Stimulated activated CD8-positive, alpha-beta memory T cell treated with anti-CD3 and anti-CD28 coated beads, Interleukin-12 subunit alpha, Interleukin-12 subunit beta, amount 100 ng/mL, for 24 hours (primary cell): ENCODE results near the gene PPP1R9A.

ENCODE experiments used
- DNase-seq: peaks from one replicate; pipeline ENCODE4 v3.0.0-alpha.2; 2020; ENCODE audit errors: extremely low read depth

PPP1R9A gene

DNA sequence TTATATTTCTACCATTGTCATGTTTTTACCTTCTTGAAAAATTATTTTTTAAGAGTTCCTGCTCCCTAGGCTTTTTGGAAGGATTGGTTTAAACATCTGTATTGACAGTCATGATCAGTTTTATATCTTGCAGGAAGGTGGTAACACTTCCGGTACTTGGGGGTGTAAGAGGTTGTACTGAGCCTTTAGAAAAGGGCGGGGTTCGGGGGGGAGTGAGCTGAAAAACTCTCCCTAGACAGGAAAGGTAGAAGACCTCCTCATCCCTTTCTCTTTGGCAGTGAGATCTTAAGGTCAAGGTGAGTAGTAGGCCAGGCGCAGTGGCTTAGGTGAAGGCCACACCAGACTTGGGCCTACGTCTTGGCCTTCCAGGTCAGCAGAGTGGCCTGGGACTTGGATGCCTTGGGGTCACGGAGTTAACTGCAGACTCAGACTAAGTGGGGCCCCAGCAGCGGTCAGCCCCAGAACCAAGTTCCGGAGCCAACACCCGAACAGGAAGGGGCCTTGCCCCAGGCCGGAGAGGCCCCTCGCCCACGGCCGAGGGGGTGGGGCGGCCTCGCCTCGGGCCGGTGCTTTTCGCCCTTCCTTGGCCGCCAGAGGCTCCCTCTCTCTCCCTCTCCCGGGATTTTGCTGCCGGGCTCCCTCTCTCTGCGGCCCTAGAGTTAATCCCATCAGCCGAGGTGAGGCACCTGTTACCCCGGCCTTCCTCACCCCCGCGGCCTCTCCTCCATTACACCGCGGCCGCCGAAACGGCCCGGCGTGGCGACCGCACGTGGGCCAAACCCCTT lies at the start of gene PPP1R9A:
Gene PPP1R9A (plus strand): TSS at position 569 of the 785 bp plus-strand sequence. CDS start 2,520 bp downstream, outside the sequence.
- DNase-seq: no peak

DNA sequence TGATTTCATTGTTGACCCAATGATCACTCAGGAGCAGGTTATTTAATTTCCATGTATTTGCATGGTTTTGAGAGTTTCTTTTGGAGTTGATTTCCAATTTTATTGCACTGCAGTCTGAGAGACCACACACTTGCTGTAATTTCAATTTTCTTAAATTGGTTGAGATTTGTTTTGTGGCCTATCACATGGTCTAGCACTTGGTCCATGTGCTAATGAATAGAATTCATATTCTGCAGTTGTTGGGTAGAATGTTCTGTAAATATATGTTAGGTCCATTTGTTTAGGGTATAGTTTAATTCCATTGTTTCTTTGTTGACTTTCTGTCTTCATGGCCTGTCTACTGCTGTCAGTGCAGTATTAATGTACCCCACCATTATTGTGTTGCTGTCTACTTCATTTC lies 36.3 kb upstream of the PPP1R9A start:
- no peak for DNase-seq

- no peak for DNase-seq
Measured at GRCh38 chr7:94873239-94873638, 34.2 kb upstream of the PPP1R9A start.

GRCh38 chr7:94874036-94874785 lies 33.2 kb upstream of the PPP1R9A start:
- DNase-seq: no peak

DNA sequence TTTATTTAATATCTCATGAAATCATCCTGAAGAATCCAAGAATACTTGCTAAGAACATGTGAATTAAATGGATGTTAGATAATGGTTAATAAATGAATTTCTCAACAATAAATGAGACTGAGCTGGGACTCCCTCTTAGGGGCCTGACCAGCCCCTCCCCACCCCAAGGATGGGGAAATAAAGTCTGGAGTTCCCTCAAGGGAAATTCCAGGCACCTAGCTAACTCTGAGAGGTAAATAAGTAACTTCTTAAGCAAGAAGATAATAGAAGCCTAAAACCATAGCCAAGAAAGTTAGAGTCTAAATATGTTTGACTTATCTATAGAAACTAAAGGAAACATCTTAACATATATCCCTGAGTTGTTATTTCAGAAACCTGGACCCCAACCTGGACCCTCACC lies 32.2 kb upstream of the PPP1R9A start:
- no peak for DNase-seq

GRCh38 chr7:94877731-94878670 lies 29.4 kb upstream of the PPP1R9A start:
- DNase-seq: no peak

DNA sequence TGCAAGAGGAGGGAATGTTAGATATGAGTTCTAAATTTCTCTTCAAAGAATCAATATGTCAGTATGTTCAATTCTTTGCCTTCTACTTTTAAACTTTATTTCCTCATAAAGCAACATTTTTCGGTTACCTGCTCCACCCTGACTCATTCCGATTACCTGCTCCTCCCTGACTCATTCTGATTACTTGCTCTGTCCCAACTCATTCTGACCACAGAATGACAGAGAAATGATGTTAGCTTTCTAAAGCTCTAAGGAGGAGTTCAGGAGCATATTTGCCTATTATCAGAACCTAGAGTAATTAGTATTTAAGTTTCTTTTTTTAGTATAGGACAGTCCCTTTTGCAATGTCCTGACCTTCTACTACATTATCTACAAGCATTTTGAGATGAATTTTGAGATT lies 24.5 kb upstream of the PPP1R9A start:
- DNase-seq: no peak

DNA sequence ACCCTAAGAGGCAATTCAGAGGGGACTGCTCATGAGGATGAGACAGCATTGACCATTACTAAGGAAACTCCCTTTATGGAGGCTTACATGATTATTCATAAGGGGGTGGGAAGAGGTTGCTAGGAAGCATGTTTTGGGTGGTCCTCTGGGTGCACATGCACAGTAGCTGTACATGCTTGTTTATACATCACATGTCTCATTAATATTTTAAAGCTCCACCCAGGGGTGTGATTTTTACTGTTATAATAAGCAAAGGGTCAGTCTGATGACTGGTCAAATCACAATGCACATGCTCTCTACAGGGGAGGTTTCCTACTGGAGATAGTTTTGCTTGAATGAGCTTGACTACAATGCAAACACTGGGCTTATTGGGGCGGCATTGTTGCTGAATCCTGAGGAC lies 23.8 kb upstream of the PPP1R9A start:
- no peak for DNase-seq

- DNase-seq: no peak
Measured at GRCh38 chr7:94888551-94888950, 18.8 kb upstream of the PPP1R9A start.

GRCh38 chr7:94888995-94889523 lies 18.3 kb upstream of the PPP1R9A start:
- no peak for DNase-seq

DNA sequence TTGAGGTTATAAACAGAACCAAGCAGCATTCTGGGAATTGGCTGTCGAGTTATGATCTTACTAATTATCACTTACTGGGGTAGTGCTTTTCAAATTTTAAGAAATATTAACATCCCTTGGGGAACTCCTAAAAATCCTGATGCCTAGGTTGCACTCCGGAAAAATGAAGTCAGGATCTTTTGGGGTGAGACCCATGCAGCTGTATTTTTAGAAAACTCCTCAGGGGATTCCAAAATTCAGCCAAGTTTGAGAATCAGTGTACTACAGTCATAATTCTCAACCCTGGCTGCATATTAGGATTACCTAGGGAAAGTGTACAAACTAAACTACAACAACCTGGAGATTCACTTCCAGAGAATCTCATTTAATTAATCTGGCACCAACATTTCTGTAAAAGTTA lies 17.2 kb upstream of the PPP1R9A start:
- DNase-seq: no peak

DNA sequence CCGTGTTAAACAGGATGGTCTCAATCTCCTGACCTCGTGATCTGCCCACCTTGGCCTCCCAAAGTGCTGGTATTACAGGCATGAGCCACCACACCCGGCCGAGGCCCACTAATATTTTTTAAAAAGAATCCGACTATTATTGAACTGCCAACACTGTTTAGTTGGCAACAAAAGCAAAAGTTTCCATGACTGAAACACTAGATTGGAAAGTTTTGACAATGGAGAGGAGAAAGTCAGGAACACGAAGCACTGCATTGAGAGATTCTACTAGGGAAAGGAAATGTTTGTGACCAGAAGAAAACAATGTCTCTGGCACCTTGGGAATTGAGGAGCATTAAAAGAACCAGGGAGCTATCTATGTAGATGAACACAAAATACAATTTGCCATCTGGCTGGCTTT lies 13.7 kb upstream of the PPP1R9A start:
- no peak for DNase-seq

GRCh38 chr7:94897541-94897940 lies 9.9 kb upstream of the PPP1R9A start:
- no peak for DNase-seq

GRCh38 chr7:94898340-94898739 lies 9.1 kb upstream of the PPP1R9A start:
- no peak for DNase-seq

DNA sequence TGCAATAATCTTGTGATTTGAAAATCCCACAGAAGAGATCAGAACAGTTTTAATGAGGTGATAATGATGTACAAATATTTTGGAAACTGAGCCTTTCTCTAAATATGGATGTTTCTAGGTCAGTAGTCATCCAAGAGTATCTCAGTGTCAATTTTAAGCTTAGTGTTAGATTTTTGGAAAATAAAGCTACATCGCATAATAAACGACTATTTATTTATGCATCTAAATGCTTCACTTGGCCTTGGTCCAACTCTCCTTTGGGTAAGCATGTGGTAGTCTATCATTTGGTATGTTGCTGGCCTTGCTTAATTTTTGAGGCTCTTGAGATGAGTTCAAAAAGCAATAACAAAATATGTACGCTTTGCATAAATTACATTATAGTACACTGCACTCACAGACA lies 5.4 kb upstream of the PPP1R9A start:
- no peak for DNase-seq

GRCh38 chr7:94903971-94904370 lies 3.4 kb upstream of the PPP1R9A start:
- DNase-seq: no peak

- DNase-seq: no peak
Measured at GRCh38 chr7:94904982-94905381, 2.4 kb upstream of the PPP1R9A start.

DNA sequence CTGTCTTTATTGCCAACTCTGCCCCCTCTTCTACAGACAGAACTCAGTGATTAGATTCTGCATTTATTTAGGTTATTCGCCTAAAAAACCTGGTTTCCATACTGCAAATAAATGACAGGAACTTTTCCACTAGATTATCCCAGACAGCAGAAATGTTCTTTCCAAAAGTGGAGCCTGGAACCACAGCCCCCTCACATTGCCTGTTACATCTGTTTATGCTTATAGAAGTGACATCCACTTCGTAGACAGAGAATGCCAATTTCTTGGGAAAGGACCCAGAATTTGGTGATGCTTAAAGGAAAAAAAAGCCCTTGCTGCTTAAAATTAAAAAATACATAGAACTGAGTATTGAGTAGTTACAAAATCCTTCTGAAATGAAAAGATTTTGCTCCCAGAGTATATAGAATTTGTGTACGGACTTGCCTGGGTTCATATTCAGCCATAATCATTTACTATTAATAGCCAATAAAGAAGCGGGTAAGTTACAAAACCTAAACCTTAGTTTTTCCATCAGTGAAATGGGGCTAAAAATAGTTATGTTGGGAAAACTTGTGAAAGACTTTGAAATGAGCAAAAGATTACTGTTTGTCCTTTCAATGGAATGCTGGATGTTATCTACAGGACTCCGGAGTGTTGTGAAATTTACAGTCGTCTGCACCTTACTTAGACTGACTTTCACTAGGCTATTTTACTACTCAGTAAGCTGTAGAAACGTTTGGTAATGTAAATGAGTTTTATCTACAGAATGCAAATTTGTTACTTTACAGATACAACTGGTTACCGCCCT lies 1.1 kb upstream of the PPP1R9A start:
- no peak for DNase-seq

DNA sequence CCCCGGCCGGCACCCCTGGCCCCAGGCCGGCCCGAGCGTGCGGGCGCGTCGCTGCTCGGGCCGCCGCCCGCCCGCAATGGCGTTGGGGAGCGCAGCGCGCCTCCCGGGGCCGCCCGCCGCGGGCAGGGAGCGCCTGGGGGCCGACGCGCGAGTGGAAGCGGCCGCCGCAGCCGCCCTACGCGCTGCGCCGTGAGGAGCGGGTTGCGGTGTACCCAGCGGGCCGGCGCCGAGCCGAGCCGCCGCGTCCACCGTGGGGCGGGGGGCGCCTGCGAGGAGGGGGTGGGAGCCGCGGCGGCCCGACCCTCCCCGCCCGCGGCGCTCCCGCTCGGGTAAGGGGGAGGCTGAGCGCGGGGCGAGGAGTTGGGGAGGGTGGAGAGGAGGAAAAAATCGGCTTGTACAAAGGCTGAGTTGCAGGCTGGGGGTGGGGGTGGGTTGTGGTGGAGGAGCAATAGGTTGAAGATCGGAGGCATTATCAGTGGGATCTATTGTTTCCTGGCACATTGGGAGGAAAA lies 473 bp downstream of the PPP1R9A start:
- no peak for DNase-seq

- DNase-seq: no peak
Measured at GRCh38 chr7:94908323-94909178, 1.2 kb downstream of the PPP1R9A start.
